K562 (cell line): Measurements from ENCODE around the gene WDR45.

ENCODE experiments used
- DPF2 ChIP-seq: fragments of 450-650 bp; IDR thresholded peaks from 2 replicates; pipeline ENCODE4 v1.6.1; 2016
- EP300 ChIP-seq: IDR thresholded peaks from 2 replicates; pipeline ENCODE4 v1.6.1; 2012; ENCODE audit warnings: low read length, improper control_type of control experiment
- EZH2 ChIP-seq: IDR thresholded peaks from 2 replicates; pipeline ENCODE4 v1.6.1; 2012; ENCODE audit warnings: low read depth, mild to moderate bottlenecking, inconsistent platforms, low read length, borderline replicate concordance
- MAFK ChIP-seq: IDR thresholded peaks from 2 replicates; pipeline ENCODE4 v1.6.1; 2011; ENCODE audit warnings: low read length, improper control_type of control experiment
- RAD21 ChIP-seq, 2 experiments: fragments of 250-450 bp in 1 of 2; fragments of 450-650 bp in 1 of 2; sonication (Bioruptor Pico) in 1 of 2; formaldehyde crosslinking in 1 of 2; IDR thresholded peaks in 1 of 2; conservative IDR thresholded peaks in 1 of 2; 2 replicates each; pipeline versions ENCODE4 v1.4.0 to v1.8.0; 2020 to 2022; ENCODE audit warnings: mild to moderate bottlenecking in 2 of 2, moderate library complexity in 1 of 2
- STAT5B ChIP-seq: fragments of 250-450 bp; sonication (Bioruptor Pico); IDR thresholded peaks from 2 replicates; pipeline ENCODE4 v1.8.0; 2021; ENCODE audit warnings: mild to moderate bottlenecking, inconsistent platforms
- ZBED1 ChIP-seq: IDR thresholded peaks from 2 replicates; pipeline ENCODE4 v1.6.1; 2014
- ZNF12 ChIP-seq: sonication (generic); formaldehyde crosslinking; IDR thresholded peaks from 2 replicates; pipeline ENCODE4 v1.4.0; 2020; ENCODE audit warnings: mild to moderate bottlenecking, missing genetic modification reagents
- ZNF121 ChIP-seq: sonication (generic); formaldehyde crosslinking; conservative IDR thresholded peaks from 2 replicates; pipeline ENCODE4 v1.8.0; 2022; ENCODE audit warnings: missing genetic modification reagents
- ZNF316 ChIP-seq: fragments of 450-650 bp; IDR thresholded peaks from 2 replicates; pipeline ENCODE4 v1.6.1; 2016
- TF ChIP-seq, protein P1 (sequence below): conservative IDR thresholded peaks from 2 replicates; pipeline ENCODE4 v1.6.1; 2011; ENCODE audit warnings: low read depth, mild to moderate bottlenecking, low read length; ENCODE audit not compliant: control insufficient read depth
- TF ChIP-seq, protein P2 (sequence below): sonication (generic); formaldehyde crosslinking; IDR thresholded peaks from 2 replicates; pipeline ENCODE4 v1.8.1; 2022; ENCODE audit warnings: missing genetic modification reagents
- TF ChIP-seq, protein P3 (sequence below), 3 experiments: IDR thresholded peaks in 2 of 3; conservative IDR thresholded peaks in 1 of 3; 2 replicates each; pipeline ENCODE4 v1.5.1; 2011 to 2012; ENCODE audit warnings: low read length in 3 of 3, mild to moderate bottlenecking in 3 of 3, control low read depth in 2 of 3, improper control_type of control experiment in 1 of 3, inconsistent platforms in 1 of 3, low read depth in 1 of 3, mixed read lengths in 1 of 3, moderate library complexity in 1 of 3; ENCODE audit not compliant: insufficient read depth in 2 of 3

DNA sequence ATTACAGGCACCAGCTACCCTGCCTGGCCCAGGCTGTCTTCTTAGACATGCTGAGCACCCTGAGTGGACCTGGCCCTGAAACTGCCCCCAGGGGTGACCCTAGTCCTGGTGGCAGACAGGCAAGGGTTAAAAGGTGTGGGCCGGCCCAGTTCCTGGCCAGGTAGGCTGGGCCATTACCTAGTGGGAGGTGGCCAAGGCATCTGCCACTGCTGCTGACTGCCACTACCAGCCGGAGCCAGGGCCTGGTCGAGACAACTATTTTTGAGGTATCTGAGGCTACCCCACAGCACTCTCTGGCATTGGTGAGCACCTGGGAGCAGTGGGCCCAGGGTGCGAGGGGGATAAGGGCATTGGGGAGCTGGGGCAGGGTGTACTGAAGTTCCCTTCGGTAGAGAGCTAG is 20.9 kb downstream of the WDR45 start, which contains the start of gene CCDC120:
- no peak for TF ChIP-seq EZH2
- TF ChIP-seq, protein P1, sequence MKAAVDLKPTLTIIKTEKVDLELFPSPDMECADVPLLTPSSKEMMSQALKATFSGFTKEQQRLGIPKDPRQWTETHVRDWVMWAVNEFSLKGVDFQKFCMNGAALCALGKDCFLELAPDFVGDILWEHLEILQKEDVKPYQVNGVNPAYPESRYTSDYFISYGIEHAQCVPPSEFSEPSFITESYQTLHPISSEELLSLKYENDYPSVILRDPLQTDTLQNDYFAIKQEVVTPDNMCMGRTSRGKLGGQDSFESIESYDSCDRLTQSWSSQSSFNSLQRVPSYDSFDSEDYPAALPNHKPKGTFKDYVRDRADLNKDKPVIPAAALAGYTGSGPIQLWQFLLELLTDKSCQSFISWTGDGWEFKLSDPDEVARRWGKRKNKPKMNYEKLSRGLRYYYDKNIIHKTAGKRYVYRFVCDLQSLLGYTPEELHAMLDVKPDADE, result no peak
- no peak for TF ChIP-seq STAT5B
- TF ChIP-seq ZNF12 (CRISPR knock-in tag), result no peak
- TF ChIP-seq, protein P2, sequence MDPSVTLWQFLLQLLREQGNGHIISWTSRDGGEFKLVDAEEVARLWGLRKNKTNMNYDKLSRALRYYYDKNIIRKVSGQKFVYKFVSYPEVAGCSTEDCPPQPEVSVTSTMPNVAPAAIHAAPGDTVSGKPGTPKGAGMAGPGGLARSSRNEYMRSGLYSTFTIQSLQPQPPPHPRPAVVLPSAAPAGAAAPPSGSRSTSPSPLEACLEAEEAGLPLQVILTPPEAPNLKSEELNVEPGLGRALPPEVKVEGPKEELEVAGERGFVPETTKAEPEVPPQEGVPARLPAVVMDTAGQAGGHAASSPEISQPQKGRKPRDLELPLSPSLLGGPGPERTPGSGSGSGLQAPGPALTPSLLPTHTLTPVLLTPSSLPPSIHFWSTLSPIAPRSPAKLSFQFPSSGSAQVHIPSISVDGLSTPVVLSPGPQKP, result no peak
- no peak for TF ChIP-seq MAFK
- TF ChIP-seq EP300, result no peak
- TF ChIP-seq, protein P3, sequence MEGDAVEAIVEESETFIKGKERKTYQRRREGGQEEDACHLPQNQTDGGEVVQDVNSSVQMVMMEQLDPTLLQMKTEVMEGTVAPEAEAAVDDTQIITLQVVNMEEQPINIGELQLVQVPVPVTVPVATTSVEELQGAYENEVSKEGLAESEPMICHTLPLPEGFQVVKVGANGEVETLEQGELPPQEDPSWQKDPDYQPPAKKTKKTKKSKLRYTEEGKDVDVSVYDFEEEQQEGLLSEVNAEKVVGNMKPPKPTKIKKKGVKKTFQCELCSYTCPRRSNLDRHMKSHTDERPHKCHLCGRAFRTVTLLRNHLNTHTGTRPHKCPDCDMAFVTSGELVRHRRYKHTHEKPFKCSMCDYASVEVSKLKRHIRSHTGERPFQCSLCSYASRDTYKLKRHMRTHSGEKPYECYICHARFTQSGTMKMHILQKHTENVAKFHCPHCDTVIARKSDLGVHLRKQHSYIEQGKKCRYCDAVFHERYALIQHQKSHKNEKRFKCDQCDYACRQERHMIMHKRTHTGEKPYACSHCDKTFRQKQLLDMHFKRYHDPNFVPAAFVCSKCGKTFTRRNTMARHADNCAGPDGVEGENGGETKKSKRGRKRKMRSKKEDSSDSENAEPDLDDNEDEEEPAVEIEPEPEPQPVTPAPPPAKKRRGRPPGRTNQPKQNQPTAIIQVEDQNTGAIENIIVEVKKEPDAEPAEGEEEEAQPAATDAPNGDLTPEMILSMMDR (IDR thresholded peaks at IDR 0.05 in 2 of 3, conservative IDR thresholded peaks at IDR 0.05 in 1 of 3; ENCODE audit: insufficient read depth in 2 of 3, low read depth in 1 of 3, low read length in 3 of 3), result no peak
- no peak for TF ChIP-seq RAD21 (CRISPR knock-in tag; conservative IDR thresholded peaks at IDR 0.05 in 1 of 2, IDR thresholded peaks at IDR 0.05 in 1 of 2)
- no peak for TF ChIP-seq ZBED1
- TF ChIP-seq ZNF121 (CRISPR knock-in tag), result no peak
- TF ChIP-seq ZNF316, result no peak
- TF ChIP-seq DPF2, result no peak
